Choroid plexus epithelial cell (primary cell): Measurements from ENCODE around the gene CFAP100.
A peak's percentile ranks its signal among the peaks of the same experiment; 100 is the strongest.

Experiments used
- DNase-seq: peaks from one replicate; pipeline ENCODE4 v3.0.0-alpha.2; 2010; ENCODE audit warnings: low read depth
- H3K4me3 ChIP-seq: 2 replicates; pipeline ENCODE4 v1.5.1; 2011; ENCODE audit warnings: low read depth, mild to moderate bottlenecking, control low read depth, low read length, moderate library complexity
- CTCF ChIP-seq: conservative IDR thresholded peaks from 2 replicates; pipeline ENCODE4 v1.5.1; 2011; ENCODE audit warnings: low read depth, mild to moderate bottlenecking, control low read depth, inconsistent platforms, low read length, moderate library complexity

Gene CFAP100

GRCh38 chr3:126466886-126467610 lies 72.3 kb downstream of the CFAP100 start:
- no peak for DNase-seq
- no peak overlapping the region for H3K4me3 ChIP-seq
- no peak for TF ChIP-seq CTCF

GRCh38 chr3:126467611-126467955 lies 72.9 kb downstream of the CFAP100 start:
- no peak for TF ChIP-seq CTCF
- H3K4me3 ChIP-seq = no peak overlapping the region
- no peak for DNase-seq

- TF ChIP-seq CTCF = no peak
- no peak overlapping the region for H3K4me3 ChIP-seq
- DNase-seq = peak; percentile 52
Observed at GRCh38 chr3:126468028-126468891, 73.6 kb downstream of the CFAP100 start.

- H3K4me3 ChIP-seq = no peak overlapping the region
- no peak for DNase-seq
- no peak for TF ChIP-seq CTCF
Observed at GRCh38 chr3:126469479-126469878, 74.8 kb downstream of the CFAP100 start.

GRCh38 chr3:126472277-126473006 lies 77.7 kb downstream of the CFAP100 start:
- H3K4me3 ChIP-seq = peak overlapping the region; percentile 2
- TF ChIP-seq CTCF = peak; percentile 30
- DNase-seq = peak; percentile 92

GRCh38 chr3:126473292-126474168 lies 78.8 kb downstream of the CFAP100 start:
- DNase-seq = no peak
- peak overlapping the region; percentile 18 for H3K4me3 ChIP-seq
- TF ChIP-seq CTCF = no peak
